Superior temporal gyrus (tissue), 1 donor: Measurements from ENCODE around the gene HRAS.
A peak's percentile ranks its signal among the peaks of the same experiment; 100 is the strongest.

Source experiments
- DNase-seq: peaks from one replicate; pipeline ENCODE4 v3.0.0-alpha.2; 2016; ENCODE audit errors: extremely low spot score

HRAS gene

DNA sequence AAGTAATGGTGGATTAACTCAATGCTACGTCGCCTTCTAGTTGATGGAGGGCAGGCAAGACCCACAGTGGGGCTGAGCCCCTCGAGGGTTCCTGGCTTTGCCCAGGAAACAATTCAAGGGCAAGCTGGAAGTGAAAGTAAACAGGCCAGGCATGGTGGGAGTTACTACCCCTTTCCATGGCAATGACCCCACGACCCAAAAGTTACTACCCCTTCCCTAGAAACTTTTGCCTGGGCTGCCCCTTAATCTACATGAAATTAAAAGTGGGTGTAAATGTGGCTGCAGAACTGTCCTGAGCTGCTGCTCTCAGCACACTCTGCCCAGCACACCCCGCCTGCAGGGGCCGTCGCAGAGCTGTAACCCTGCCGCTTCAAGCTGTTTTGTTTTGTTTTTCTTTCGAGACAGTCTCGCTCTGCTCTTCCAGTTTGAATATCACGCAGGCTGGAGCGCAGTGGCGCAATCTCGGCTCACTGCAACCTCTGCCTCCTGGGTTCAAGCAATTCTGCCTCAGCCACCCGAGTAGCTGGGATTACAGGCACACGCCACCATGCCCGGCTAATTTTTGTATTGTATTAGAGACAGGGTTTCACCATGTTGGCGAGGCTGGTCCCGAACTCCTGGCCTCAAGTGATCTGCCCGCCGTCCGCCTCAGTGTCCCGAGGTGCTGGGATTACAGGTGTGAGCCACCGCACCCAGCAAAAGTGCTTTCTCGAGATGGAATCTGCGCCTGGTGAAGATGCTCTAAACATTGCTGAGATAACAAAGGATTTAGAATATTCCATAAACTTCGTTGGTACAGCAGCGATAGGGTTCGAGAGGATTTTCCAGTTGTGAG is 22.4 kb downstream of the HRAS start:
- no peak for DNase-seq

DNA sequence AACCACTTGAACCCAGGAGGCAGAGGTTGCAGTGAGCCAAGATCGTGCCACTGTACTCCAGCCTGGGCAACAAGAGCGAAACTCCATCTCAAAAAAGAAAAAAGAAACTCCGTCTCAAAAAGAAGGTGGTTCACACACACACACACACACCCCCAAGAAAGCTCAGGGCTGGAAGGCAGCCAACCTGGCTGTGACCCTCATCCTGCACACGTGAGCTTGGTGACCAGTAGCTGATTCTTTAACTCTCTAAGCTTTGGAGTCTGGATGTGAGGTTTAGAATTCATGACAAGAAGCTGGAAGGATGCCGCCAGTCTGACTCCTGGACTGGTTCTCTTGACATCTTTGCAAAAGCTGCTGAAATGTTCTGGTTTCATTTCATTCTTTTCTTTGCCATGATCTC is 26.4 kb downstream of the HRAS start:
- DNase-seq, result no peak

DNA sequence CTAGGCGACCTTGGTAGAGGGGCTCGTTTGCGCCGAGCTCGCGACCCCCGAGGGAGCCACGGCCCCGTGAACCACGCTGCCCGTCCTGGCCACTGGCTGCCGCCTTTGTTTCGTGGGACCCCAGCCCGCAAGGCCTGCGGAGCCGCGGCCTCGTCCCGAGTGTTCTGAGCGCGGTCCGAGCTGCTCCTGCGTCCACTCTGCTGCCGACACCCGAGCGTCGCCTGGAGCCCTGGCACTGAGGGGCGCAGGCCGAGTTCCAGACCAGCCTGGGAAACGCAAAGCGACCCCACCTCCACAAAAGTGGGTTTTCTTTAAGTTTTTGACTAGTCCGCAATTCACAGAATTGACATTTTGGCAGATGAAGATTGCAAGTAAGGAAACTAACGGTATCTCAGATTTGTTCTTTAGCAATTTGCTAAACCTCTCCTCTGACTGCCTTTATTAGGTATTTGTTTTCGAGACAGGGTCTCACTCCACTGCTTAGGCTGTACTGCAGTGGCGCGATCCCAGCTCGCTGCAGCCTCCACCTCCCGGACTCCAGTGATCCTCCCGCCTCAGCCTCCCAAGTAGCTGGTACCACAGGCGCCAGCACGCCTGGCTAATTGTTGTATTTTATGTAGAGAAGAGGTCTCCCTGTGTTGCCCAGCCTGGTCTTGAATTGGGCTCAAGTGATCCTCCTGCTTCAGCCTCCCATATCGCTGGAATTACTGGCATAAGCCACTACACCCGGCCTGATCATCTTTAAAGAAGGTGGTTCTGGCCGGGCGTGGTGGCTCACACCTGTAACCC is 27.5 kb downstream of the HRAS start:
- DNase-seq, result no peak

DNA sequence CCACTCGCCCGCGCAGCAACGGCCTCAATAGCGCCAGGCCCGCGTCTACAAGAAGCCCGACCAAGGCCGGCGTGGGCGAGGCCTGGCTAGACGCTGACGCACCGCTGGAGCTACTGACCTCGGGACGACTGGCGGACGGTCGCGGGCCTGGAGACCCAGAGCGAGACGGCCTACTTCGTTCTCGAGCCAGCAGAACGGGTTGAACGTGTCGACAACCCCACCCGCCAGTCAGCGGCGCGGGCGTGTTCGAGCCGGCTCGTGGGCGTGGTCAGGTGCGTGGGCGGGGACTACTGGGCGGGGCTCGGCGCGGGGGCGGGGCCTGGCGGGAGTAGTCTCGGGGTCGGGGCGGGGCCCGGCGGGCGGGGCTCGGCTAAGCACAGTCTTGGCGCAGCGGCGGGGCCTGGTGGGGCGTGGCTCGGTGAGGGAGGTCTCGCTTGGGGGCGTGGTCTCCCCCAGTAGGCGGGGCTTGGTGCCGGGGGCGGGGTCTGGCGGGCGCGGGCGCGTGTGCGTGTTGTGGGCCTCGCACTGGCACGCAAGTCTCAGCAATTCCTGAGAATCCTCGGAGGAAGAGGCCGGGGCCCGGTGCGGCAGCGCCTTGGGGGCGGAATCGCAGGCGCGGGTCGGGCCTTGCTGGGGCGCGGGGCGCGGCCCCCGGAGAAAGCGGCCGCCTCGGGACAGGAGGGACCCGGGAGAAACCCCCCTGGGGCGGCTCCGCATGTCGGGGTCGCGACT is 28.2 kb downstream of the HRAS start, which contains the start of gene RNH1:
TSS of gene RNH1 (minus strand) at position 248 of the 732 bp plus-strand sequence. CDS start 5,080 bp downstream, outside the sequence.
- DNase-seq, result peak; percentile 83

DNA sequence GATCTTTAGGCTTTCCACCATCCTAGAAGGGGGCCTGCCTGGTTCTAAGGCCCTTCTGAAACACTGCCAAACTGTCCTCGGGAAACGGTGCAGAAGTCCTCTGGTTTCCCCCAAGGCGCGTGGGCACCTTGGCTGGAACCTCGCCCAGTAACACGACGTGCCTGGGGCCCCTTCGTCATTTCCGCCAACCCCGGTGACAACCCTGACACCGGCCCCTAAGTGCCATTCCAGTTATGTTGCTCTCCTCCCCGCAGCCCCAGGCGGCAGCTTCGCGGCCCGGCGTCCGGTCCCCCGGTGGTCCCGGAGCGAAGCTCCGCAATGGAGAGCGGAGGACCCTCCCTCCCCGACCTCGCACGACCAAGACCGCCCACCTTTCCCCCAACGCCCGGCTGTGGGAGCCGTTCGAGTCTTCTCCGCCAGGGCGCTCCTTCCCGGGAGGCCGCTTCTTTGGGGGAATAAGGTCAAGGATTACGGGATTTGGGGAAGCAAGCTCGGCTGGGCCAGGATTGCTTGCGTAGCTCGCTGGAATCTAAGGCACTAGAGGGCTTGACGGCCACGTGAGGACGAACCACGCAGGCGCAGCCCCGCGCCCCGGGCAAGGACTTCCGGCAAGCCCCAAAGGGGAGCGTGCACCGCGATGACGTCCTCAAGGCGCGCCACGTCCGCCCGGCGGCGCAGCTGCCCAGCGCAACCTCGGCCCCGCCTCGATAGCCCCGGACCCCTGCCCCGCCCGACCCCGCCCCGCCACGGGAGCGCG is 29.0 kb downstream of the HRAS start:
- peak; percentile 97 for DNase-seq

DNA sequence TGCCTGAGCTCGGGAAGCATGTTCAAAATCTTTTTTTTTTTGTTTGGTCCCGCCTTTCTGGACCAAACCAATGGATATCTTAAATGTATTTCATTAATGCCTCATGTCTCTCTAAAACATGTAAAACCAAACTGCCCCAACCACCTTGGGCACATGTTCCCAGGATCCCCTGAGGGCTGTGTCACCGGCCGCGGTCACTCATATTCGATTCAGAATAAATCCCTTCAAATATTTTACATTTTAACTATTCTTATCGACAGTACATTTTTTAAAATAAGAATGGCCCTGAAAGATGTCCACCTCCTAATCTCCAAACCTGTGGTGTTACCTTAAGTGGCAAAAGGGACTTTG is 30.4 kb downstream of the HRAS start:
- no peak for DNase-seq

DNA sequence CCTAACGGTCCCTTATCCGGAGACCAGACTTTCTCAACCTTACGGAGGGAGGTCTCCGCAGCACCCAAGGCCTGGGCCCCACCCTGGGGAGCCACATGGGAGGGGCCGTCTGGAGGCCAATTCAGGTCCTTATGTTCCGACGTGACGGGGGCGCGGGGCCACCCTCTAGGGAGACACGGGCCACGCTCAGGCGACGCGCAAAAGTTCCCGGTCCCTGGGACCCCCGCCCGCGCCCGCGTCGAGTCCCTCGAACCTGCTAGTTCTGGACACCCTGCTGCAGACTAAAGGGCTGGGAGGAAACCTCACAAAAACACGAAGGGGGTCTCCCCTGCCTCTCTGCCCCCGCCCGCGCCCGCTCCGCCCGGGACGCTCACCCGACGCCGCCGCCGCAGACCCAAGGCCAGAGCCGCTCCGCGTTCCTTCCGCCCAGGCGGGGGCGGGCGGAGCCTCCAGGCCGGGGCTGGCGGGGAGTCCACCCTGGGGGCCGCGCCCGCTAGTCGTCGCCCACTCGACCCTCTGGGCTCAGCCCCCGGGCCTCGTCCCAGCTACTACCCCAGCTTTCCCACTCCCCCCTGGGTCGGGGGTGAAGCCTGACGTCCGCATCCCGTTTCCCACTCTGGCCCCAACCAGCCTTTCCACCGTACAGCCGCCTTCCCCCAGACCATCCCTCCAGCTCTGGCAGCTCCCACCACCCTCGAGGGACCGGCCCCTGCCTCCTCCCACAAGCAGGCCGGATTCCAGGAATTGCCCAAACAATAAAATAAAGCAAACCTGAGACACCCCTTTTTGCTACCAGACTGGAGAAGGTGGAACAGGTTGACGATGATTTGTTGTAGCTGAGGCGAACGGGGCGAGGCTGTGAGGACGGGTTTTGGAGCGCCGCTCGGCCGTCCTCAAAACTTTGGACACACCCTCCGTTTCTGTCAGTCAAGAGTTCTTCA is 31.1 kb downstream of the HRAS start:
- DNase-seq, result no peak

DNA sequence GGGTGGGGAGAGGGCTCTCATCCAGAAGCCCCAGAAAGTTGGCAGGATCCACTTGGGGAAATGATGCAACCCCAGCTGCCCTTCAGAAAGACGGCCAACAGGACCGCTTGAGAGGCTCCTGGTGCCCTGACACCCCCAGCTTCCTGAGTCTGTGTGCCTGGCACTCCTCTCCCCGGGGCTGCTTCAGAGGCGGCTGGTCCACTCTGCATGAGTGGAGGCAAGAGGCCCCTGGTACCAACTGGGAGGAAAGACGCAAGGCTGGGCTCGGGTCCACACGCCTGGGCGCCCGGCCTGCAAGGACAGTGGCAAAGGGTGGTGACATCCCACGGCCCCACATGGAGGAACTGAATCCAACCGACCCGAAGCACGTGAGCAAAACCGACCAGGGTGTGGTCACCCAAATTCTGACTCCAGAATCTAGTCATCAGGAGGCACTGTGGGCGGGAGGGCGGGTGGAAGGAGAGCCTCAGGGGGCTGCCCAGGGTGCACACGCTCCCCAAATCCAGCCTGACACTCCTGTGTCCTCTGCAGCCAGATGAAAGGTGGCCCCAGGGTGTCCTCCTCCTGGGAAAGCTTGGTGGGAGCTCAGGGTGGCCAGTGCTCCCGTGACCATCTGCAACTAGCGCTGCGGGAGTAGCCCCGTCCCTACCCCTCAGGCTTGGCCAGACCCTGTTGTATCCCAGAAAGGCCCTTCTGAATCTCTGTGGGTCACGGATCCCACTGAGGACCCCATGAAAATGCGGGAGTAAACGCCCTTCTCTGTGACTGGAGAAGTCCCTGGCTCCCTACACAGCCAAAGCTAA is 32.0 kb downstream of the HRAS start:
- peak; percentile 84 for DNase-seq

DNA sequence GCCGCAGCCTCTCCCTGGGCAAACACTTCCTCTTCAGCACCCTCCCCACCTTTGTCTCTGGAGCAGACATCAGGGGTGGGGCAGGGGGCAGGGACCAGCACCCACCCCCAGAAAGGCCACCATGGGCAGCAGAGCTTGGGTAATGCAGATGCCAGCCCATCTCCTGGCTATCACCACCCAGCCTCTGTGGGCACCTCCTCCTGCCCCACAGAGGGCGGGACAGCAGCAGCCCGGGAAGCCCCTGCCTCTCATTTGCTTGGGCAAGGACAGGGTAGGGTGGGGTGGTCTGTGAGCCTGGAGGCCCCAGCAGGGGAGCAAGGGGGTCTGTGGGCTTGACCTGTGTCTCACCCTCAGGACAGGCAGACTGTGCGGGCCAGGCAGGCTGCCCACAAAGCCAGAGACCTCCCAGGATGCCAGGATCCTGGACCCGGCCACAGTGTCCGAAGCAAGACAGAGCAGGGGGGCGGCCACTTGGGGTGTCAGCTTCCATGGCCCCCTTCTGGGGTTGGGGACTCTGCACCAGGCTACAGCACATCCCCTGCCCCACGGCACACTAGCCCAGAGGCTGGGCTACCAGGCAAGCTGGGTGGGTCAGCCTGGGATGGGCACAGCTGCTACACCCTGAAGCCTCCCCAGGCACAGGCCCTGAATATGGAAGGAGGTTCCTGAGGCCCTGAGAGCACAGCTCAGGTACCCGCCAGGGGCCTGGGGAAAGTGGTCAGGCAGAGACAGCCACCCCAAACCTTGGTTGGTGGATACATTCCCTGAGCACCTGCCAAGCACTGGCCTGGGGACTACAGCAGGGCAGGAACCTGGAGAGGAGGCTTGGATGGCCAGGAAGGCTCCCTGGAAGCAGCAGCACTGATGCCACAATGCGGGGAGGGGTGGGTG is 32.8 kb downstream of the HRAS start:
- DNase-seq, result no peak

DNA sequence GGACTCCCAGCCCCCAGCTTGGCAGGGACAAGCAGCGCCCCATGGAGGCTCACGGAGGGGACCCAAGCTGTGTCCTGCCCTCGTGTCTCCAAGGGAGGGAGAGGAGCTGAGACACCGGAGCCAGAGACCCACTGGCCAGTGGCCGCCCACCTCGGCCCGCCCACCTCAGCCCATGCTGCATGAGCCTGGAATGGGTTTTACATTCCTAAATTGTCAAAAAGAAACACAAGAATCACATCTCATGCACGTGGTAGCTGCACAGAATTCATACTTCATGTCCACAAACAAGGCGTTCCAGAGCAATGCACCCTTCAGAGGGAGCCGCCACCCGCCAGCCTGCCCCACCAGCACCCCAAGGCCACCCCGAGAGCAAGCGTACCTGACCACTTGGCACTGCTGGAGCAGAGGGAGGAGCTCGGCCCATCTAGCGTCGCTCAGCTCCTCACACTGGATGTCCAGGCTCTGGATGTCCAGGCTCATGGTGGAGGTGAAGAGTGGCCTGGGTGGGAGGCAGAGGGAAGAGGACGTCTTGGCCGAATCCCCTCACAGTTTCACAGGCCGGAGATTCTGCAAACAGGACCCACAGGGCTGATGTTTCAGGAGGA is 33.6 kb downstream of the HRAS start:
- DNase-seq, result no peak

DNA sequence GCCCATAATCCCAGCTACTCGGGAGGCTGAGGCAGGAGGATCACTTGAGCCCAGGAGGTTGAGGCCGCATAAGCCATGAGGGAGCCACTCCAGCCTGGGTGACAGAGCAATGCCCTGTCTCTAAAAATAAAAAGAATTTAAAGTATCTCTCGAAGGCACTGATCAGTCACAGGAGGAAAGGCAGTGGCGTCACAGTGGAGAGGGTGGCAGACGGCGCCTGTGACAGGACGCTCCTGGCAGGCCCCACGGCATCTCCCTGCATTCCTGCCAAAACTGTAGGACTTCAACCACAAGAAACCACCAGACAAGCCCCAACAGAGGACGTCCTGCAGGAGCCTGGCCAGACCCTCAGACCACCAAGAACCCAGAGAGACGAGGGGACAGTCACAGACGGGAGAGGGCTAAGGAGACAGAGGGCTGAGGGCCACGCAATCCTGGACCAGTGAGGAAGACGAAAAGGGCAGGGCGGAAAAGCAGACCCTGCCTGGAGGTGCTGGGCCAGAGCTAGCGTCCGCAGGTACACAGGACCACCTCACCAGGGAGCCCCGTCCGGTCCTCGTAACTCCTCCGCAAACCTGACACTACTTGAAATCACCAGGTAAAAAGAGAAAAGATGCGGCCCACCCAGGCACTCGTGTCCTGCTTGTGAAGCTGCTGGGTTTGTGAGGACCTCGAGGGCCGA is 34.2 kb downstream of the HRAS start:
- no peak for DNase-seq

DNA sequence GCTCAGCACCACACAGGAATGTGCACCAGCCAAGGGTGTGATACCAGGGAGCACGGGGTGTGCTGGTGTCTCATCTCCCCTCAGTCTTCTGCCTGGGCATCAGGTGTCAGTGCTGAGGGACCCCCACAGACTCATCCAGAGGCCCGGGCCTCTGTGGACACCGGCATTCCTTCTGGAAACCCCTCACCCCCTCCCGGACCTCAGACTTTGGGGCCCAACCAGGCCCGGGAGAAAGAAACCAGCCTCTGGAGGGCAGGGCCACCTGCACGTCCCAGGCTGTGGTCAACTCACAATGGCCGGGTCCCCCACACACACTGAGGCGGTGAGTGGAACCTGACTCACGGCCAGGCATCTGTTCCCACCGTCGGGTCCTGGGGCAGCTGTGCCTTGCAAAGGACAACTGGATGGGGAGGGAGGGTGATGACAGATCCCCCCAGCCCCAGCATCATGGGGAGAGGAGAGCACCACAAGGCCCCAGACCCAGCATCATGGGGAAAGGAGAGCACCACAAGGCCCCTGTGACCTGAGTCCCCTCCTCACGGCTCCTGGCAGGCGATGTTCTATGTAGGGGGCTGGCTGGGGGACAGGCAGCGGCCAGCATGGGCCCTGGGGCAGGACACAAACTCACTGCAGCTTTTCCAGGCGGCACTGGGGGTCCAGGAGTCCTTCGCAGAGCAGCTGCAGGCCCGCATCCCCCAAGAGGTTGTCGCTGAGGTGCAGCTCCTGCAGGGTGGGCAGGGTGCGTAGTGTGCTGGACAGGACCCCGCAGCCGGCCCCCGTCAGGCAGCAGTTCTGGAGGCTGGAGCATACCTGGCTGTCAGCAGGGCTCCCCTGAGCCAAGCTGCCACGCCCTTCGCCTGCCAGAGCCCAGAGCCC is 35.9 kb downstream of the HRAS start:
- DNase-seq, result no peak

DNA sequence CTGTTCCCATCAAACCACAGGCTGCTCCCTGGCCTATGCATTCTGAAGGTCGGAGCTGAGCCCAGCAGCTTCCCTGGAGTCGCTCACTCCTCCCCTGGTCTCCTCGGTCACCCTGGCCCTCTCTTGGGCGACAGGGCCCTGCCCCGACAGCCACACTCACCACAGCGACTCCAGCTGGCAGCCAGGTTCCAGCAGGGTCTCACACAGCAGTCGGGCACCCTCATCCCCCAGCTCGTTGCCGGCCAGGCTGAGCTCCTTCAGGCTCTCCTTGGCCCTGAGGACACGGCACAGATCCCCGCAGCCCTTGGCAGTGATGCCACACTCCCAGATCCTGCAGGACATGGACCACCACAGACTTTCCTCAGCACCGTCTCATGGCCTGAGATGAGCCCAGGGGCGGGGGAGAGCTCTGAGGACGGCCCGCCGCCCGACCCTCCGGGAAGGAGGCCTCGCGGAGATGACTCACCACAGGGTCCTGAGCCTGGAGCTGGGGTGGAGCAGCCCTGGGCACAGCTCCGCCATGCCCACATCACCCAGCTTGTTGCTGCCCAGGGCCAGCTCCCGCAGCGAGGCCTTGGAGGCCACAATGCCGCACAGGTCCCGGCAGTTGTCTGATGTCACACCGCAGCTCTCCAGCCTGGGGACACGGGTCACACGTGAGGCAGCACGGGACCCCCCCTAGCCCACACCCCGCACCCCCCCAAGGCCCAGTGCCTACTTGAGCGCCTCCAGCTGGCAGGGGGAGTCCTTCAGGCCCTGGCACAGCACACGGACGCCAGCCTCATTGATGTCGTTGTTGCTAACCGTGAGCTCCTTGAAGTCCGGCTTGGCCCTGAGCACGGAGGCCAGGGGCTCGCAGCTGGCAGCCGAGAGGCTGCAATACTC is 36.8 kb downstream of the HRAS start:
- DNase-seq, result no peak

DNA sequence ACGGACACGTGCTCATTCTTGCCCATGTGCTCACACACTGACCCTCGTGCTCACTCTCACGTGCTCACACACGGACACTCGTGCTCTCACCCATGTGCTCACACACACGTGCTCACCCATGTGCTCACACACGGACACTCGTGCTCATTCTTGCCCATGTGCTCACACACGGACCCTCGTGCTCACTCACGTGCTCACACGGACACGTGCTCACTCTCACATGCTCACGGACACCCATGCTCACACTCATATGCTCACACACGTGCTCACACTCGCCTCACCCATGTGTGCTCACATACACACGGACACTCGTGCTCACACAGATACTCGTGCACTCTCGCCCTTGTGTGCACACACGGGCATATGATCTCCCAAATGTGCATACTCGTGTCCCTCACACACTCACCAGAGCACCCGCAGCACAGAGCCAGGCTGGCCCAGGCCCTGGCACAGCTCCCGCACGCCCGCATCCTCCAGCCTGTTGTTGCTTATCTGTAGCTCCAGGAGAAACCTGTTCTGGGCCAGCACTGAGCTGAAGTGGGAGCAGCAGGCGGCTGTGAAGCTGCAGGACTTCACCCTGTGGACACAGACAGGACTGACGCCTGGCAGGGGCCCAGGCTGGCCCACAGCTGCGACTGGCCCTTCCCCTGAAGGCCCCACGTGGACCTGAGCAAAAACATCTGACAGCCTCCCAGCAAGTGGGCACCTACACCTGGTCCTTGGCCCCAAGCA is 37.6 kb downstream of the HRAS start:
- no peak for DNase-seq
